Immature natural killer cell (primary cell): ENCODE data around the gene SPTSSB. TPM values are rescaled to one million over a fixed set of nuclear protein-coding genes. Genes with fewer than 3 reads are reported as not detected.
A peak's percentile ranks its signal among the peaks of the same experiment; 100 is the strongest.

ENCODE experiments used
- DNase-seq, 3 donors: peaks; one replicate each; pipeline ENCODE4 v3.0.0; 2022; ENCODE audit warnings: mixed read lengths in 1 of 3
- H3K27ac Mint-ChIP-seq, 6 donors: one replicate each; pipeline ENCODE4 v1.8.0; 2020; ENCODE audit warnings: mixed read lengths in 6 of 6, mild to moderate bottlenecking in 5 of 6, inconsistent platforms in 4 of 6, moderate library complexity in 3 of 6
- H3K27me3 Mint-ChIP-seq, 3 donors: one replicate each; pipeline ENCODE4 v1.8.0; 2020 to 2021; ENCODE audit warnings: low read depth in 3 of 3, mild to moderate bottlenecking in 3 of 3, mixed read lengths in 3 of 3, moderate library complexity in 3 of 3, inconsistent platforms in 1 of 3
- H3K36me3 Mint-ChIP-seq, 3 donors: one replicate each; pipeline ENCODE4 v1.8.0; 2020; ENCODE audit warnings: mixed read lengths in 3 of 3, inconsistent platforms in 2 of 3, mild to moderate bottlenecking in 2 of 3
- H3K4me1 Mint-ChIP-seq, 2 donors: one replicate each; pipeline ENCODE4 v1.8.0; 2020; ENCODE audit warnings: inconsistent platforms in 2 of 2, mild to moderate bottlenecking in 2 of 2, mixed read lengths in 2 of 2, moderate library complexity in 1 of 2
- H3K4me3 Mint-ChIP-seq, 5 donors: one replicate each; pipeline ENCODE4 v1.8.0; 2020; ENCODE audit warnings: mild to moderate bottlenecking in 5 of 5, mixed read lengths in 5 of 5, inconsistent platforms in 3 of 5, moderate library complexity in 3 of 5
- H3K9me3 Mint-ChIP-seq, 6 donors: one replicate each; pipeline ENCODE4 v1.8.0; 2020; ENCODE audit warnings: mild to moderate bottlenecking in 6 of 6, mixed read lengths in 6 of 6, inconsistent platforms in 4 of 6, moderate library complexity in 3 of 6
- polyA plus RNA-seq, 3 donors: library from polyadenylated mRNA; unstranded; fragments of 300-500 nt; fragmentation: Illumina TruSeq; gene quantifications; one replicate each; pipeline ENCODE4 v1.2.3, GENCODE V29; 2021

The SPTSSB gene
- polyA plus RNA-seq, 3 donors from 2014 or later, result 57.5 to 153 (median 70.0) TPM

- peaks cover 7 to 15% (median 9%) of the 10 kb centered on the region in 3 donors for H3K36me3 Mint-ChIP-seq
- peaks cover 16 to 42% (median 40%) of the 10 kb centered on the region in 3 donors for H3K27me3 Mint-ChIP-seq
- H3K4me1 Mint-ChIP-seq, result peaks cover 38 to 61% of the 10 kb centered on the region in 2 donors
- no peak overlapping the region for H3K27ac Mint-ChIP-seq
- H3K4me3 Mint-ChIP-seq, result no peak overlapping the region
- H3K9me3 Mint-ChIP-seq, result peaks cover 9 to 25% (median 19%) of the 10 kb centered on the region in 6 donors
- DNase-seq, result no peak
Observed at GRCh38 chr3:161317077-161317476, 54.2 kb downstream of the SPTSSB start.

- DNase-seq, result no peak
- no peak overlapping the region for H3K4me3 Mint-ChIP-seq
- H3K36me3 Mint-ChIP-seq, result peaks cover 5 to 7% (median 7%) of the 10 kb centered on the region in 3 donors
- H3K4me1 Mint-ChIP-seq, result peaks cover 47 to 71% of the 10 kb centered on the region in 2 donors
- peaks cover 19 to 43% (median 35%) of the 10 kb centered on the region in 3 donors for H3K27me3 Mint-ChIP-seq
- peaks cover 9 to 16% (median 11%) of the 10 kb centered on the region in 6 donors for H3K9me3 Mint-ChIP-seq
- H3K27ac Mint-ChIP-seq, result no peak overlapping the region
Observed at GRCh38 chr3:161316006-161316689, 55.2 kb downstream of the SPTSSB start.

GRCh38 chr3:161314836-161315395, 56.4 kb downstream of the SPTSSB start:
- Mint-ChIP-seq H3K4me3 (no peak overlapping the region), H3K4me1 (peaks cover 59 to 83% of the 10 kb centered on the region in 2 donors), H3K27me3 (peaks cover 28 to 47% (median 41%) of the 10 kb centered on the region in 3 donors), H3K27ac (no peak overlapping the region), H3K9me3 (peaks cover 0 to 3% (median under 1%) of the 10 kb centered on the region in 6 donors), H3K36me3 (peaks cover 0 to 4% (median 0%) of the 10 kb centered on the region in 3 donors)
- no peak for DNase-seq

- Mint-ChIP-seq H3K9me3 (peaks cover 6 to 24% (median 20%) of the 10 kb centered on the region in 6 donors), H3K27me3 (peaks cover 23 to 40% (median 33%) of the 10 kb centered on the region in 3 donors), H3K4me3 (peak overlapping the region; percentile 59 to 69 (median 62)), H3K27ac (peak overlapping the region; percentile 61 to 88 (median 79)), H3K36me3 (peaks cover 8 to 15% (median 10%) of the 10 kb centered on the region in 3 donors), H3K4me1 (peaks cover 54 to 79% of the 10 kb centered on the region in 2 donors)
- DNase-seq, result peak; percentile 84 to 88 (median 84)
Observed at GRCh38 chr3:161310649-161311423, 60.5 kb downstream of the SPTSSB start.

GRCh38 chr3:161305095-161305991, 66.0 kb downstream of the SPTSSB start:
- Mint-ChIP-seq H3K9me3 (peaks cover 8 to 30% (median 22%) of the 10 kb centered on the region in 6 donors), H3K4me1 (peaks cover 21 to 47% of the 10 kb centered on the region in 2 donors), H3K36me3 (peaks cover 8 to 14% (median 11%) of the 10 kb centered on the region in 3 donors), H3K27me3 (peaks cover 19 to 28% (median 20%) of the 10 kb centered on the region in 3 donors), H3K27ac (no peak overlapping the region), H3K4me3 (no peak overlapping the region)
- peak; percentile 12 to 28 (median 23) for DNase-seq

- H3K9me3 Mint-ChIP-seq, result peaks cover 24 to 41% (median 32%) of the 10 kb centered on the region in 6 donors
- H3K4me3 Mint-ChIP-seq, result no peak overlapping the region
- no peak overlapping the region for H3K27ac Mint-ChIP-seq
- H3K27me3 Mint-ChIP-seq, result peaks cover 6 to 11% (median 8%) of the 10 kb centered on the region in 3 donors
- no peaks in the 10 kb centered on the region for H3K4me1 Mint-ChIP-seq
- peaks cover 18 to 28% (median 22%) of the 10 kb centered on the region in 3 donors for H3K36me3 Mint-ChIP-seq
- DNase-seq, result no peak
Observed at GRCh38 chr3:161296814-161297213, 74.5 kb downstream of the SPTSSB start.

- Mint-ChIP-seq H3K4me3 (no peak overlapping the region), H3K36me3 (peaks cover 18 to 28% (median 20%) of the 10 kb centered on the region in 3 donors)
Observed at GRCh38 chr3:161295325-161295724, 76.0 kb downstream of the SPTSSB start.

More at GRCh38 chr3:161295325-161295724, 76.0 kb downstream of the SPTSSB start:
- H3K27ac Mint-ChIP-seq, result no peak overlapping the region
- H3K4me1 Mint-ChIP-seq, result no peaks in the 10 kb centered on the region
- peaks cover 22 to 35% (median 28%) of the 10 kb centered on the region in 6 donors for H3K9me3 Mint-ChIP-seq
- no peak for DNase-seq
- H3K27me3 Mint-ChIP-seq, result peaks cover 4 to 11% (median 8%) of the 10 kb centered on the region in 3 donors

Other genes starting within 250 kb of the SPTSSB start
- 10 to 100 TPM; 38.1 to 48.7 (median 41.0) TPM for gene NMD3, start 150.2 kb downstream of the SPTSSB start, polyA plus RNA-seq
- not detected for gene OTOL1, start 125.3 kb upstream of the SPTSSB start, polyA plus RNA-seq